Measurements from ENCODE around the gene TMEM62.
"Not testable (repeated sequence)": the region's sequence is repeated elsewhere in the genome, so short reads cannot be mapped to it uniquely, and the experiment has no call there.

The TMEM62 gene

DNA sequence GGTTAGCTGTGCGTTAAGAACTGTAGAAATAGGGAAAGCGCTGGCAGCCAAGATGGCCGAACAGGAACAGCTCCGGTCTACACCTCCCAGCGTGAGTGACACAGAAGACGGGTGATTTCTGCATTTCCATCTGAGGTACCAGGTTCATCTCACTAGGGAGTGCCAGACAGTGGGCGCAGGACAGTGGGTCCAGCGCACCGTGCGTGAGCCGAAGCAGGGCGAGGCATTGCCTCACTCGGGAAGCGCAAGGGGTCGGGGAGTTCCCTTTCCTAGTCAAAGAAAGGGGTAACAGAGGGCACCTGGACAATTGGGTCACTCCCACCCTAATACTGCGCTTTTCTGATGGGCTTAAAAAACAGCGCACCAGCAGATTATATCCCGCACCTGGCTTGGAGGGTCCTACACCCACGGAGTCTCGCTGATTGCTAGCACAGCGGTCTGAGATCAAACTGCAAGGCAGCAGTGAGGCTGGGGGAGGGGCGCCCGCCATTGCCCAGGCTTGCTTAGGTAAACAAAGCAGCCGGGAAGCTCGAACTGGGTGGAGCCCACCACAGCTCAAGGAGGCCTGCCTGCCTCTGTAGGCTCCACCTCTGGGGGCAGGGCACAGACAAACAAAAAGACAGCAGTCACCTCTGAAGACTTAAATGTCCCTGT, 42.4 kb downstream of the TMEM62 start:
- H3K27me3 ChIP-seq (ENCODE audit: control insufficient read depth, insufficient read depth, low read length); H3K4me3 ChIP-seq (ENCODE audit: low read length); H3K9me3 ChIP-seq (ENCODE audit: control insufficient read depth, insufficient read depth, low read length); H3K36me3 ChIP-seq (ENCODE audit: control insufficient read depth, insufficient read depth, low read length); H3K4me1 ChIP-seq (ENCODE audit: control insufficient read depth, insufficient read depth, low read length); DNase-seq (ENCODE audit: low read depth, low spot score); H3K27ac ChIP-seq (ENCODE audit: low read length): not testable (repeated sequence)
- no CpG with 5 or more reads among the region's 25 CpGs for WGBS (ENCODE audit: insufficient coverage, insufficient read length)

GRCh38 chr15:43177147-43177546, 43.8 kb downstream of the TMEM62 start:
- not testable (repeated sequence) for DNase-seq (ENCODE audit: low read depth, low spot score); H3K36me3 ChIP-seq (ENCODE audit: control insufficient read depth, insufficient read depth, low read length); H3K27ac ChIP-seq (ENCODE audit: low read length); H3K4me3 ChIP-seq (ENCODE audit: low read length); H3K27me3 ChIP-seq (ENCODE audit: control insufficient read depth, insufficient read depth, low read length); H3K4me1 ChIP-seq (ENCODE audit: control insufficient read depth, insufficient read depth, low read length); H3K9me3 ChIP-seq (ENCODE audit: control insufficient read depth, insufficient read depth, low read length)
- no CpG with 5 or more reads among the region's 2 CpGs for WGBS (ENCODE audit: insufficient coverage, insufficient read length)

GRCh38 chr15:43183270-43183669, 49.9 kb downstream of the TMEM62 start:
- H3K9me3 ChIP-seq (ENCODE audit: control insufficient read depth, insufficient read depth, low read length), result no peaks in the 10 kb centered on the region
- no peaks in the 10 kb centered on the region for H3K27me3 ChIP-seq (ENCODE audit: control insufficient read depth, insufficient read depth, low read length)
- H3K4me1 ChIP-seq (ENCODE audit: control insufficient read depth, insufficient read depth, low read length), result no peaks in the 10 kb centered on the region
- H3K27ac ChIP-seq (ENCODE audit: low read length), result no peak overlapping the region
- H3K4me3 ChIP-seq (ENCODE audit: low read length), result no peak overlapping the region
- WGBS (ENCODE audit: insufficient coverage, insufficient read length), result no CpG with 5 or more reads among the region's 3 CpGs
- no peak for DNase-seq (ENCODE audit: low read depth, low spot score)
- H3K36me3 ChIP-seq (ENCODE audit: control insufficient read depth, insufficient read depth, low read length), result no peaks in the 10 kb centered on the region

- WGBS (ENCODE audit: insufficient coverage, insufficient read length), result no CpG with 5 or more reads among the region's 9 CpGs
- Histone ChIP-seq H3K4me3 (ENCODE audit: low read length) (no peak overlapping the region; the same call in 1 of the 2 replicates), H3K27ac (ENCODE audit: low read length) (no peak overlapping the region)
These were observed 51.2 kb downstream of the TMEM62 start for GRCh38 chr15:43184407-43185124.

DNA sequence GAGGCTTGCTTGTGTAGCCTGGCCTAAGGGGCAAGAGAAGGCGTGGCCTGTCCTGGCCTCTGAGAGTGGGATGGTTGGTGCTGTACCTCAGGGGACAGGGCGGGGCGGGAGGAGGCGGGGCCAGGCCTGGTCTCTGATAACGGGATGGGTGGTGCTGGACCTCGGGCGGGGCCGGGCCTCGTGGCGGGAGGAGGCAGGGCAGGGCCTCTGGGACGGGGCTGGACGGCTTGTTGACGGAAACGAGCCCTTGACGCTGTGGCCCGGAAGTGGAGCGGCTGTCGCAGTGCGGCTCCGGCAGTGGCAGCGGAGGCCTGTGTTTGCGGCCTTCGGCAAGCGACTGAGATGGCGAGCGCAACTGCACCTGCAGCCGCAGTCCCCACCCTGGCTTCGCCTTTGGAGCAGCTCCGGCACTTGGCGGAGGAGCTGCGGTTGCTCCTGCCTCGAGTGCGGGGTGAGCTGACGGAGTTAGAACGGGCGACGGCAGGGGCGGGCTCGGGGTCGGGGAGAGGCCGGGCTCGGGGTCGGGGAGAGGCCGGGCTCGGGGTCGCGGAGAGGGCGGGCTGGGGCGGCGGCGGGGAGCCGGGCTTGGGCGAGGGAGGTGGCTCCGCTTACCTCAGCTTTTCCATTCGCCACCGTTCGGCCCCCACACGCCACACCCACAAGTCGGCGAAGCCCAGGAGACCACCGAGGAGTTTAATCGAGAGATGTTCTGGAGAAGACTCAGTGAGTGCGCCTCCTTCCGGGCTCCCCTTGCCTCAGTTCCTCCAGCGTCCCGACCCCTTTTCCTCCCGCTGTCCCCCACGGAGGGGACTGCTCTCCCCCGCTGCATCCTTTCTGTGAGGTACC, 52.0 kb downstream of the TMEM62 start, which contains the start of gene CCNDBP1:
TSS of gene CCNDBP1 (plus strand) at position 247 of the 846 bp plus-strand sequence. CDS start at position 343, 96 bp downstream.
- Histone ChIP-seq H3K4me3 (ENCODE audit: low read length) (peak within 1 kb of the TSS; percentile 90), H3K4me1 (ENCODE audit: control insufficient read depth, insufficient read depth, low read length) (no peaks in the 10 kb centered on the region), H3K27me3 (ENCODE audit: control insufficient read depth, insufficient read depth, low read length) (no peaks in the 10 kb centered on the region), H3K9me3 (ENCODE audit: control insufficient read depth, insufficient read depth, low read length) (no peaks in the 10 kb centered on the region), H3K36me3 (ENCODE audit: control insufficient read depth, insufficient read depth, low read length) (no peaks in the 10 kb centered on the region; the same call in 1 of the 2 replicates), H3K27ac (ENCODE audit: low read length) (no peak within 1 kb of the TSS)
- no CpG with 5 or more reads among the region's 69 CpGs for WGBS (ENCODE audit: insufficient coverage, insufficient read length)
- peak; percentile 75 for DNase-seq (ENCODE audit: low read depth, low spot score)

More at GRCh38 chr15:43184407-43185124, 51.2 kb downstream of the TMEM62 start:
- Histone ChIP-seq H3K9me3 (ENCODE audit: control insufficient read depth, insufficient read depth, low read length) (no peaks in the 10 kb centered on the region), H3K36me3 (ENCODE audit: control insufficient read depth, insufficient read depth, low read length) (no peaks in the 10 kb centered on the region), H3K4me1 (ENCODE audit: control insufficient read depth, insufficient read depth, low read length) (no peaks in the 10 kb centered on the region), H3K27me3 (ENCODE audit: control insufficient read depth, insufficient read depth, low read length) (no peaks in the 10 kb centered on the region)
- no peak for DNase-seq (ENCODE audit: low read depth, low spot score)

DNA sequence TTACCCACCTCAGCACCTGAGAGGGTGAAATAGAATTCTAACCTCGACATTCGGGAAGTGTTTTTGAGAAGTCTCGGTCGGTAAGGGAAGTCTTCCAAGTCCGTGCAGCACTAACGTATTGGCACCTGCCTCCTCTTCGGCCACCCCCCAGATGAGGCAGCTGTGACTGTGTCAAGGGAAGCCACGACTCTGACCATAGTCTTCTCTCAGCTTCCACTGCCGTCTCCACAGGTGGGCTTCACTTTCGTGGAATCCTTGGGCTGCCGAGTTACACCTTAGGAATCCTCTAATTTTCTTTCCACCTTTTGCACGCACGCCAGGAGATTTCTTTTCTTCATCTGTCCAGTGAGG, 52.6 kb downstream of the TMEM62 start:
- Histone ChIP-seq H3K4me1 (ENCODE audit: control insufficient read depth, insufficient read depth, low read length) (no peaks in the 10 kb centered on the region), H3K36me3 (ENCODE audit: control insufficient read depth, insufficient read depth, low read length) (no peaks in the 10 kb centered on the region; the same call in 1 of the 2 replicates), H3K27ac (ENCODE audit: low read length) (no peak overlapping the region), H3K4me3 (ENCODE audit: low read length) (peak overlapping the region; percentile 90; the same call in 1 of the 2 replicates), H3K9me3 (ENCODE audit: control insufficient read depth, insufficient read depth, low read length) (no peaks in the 10 kb centered on the region), H3K27me3 (ENCODE audit: control insufficient read depth, insufficient read depth, low read length) (no peaks in the 10 kb centered on the region)
- WGBS (ENCODE audit: insufficient coverage, insufficient read length), result no CpG with 5 or more reads among the region's 13 CpGs
- DNase-seq (ENCODE audit: low read depth, low spot score), result no peak

DNA sequence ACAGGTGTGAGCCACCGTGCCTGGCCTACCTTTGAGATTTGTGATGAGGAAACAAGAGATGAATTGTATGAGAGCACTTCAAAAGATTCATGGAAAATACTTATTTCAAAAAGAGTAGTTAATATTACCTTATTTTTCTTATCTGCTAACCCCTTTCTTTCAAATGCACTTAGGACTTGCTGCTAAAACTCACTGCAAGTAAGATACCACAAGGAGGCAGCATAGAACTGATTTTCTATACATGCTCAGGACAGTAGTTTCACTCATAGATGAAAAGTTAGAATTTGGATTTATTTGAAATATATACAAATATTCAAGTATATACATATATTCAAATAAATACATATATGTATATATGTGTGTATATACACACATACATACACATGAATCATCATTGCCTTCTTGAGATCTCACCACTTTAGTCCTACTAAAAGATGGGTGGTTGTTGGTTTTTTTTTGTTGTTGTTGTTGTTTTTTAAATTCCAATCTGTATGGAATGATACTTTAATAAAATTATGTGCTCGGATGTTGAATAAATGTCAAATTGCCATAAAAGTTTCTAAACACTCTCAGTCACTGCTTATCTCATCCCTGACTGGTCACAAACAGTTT, 54.3 kb downstream of the TMEM62 start:
- Histone ChIP-seq H3K36me3 (ENCODE audit: control insufficient read depth, insufficient read depth, low read length) (no peaks in the 10 kb centered on the region; the same call in 1 of the 2 replicates), H3K27me3 (ENCODE audit: control insufficient read depth, insufficient read depth, low read length) (no peaks in the 10 kb centered on the region), H3K9me3 (ENCODE audit: control insufficient read depth, insufficient read depth, low read length) (no peaks in the 10 kb centered on the region), H3K4me1 (ENCODE audit: control insufficient read depth, insufficient read depth, low read length) (no peaks in the 10 kb centered on the region), H3K4me3 (ENCODE audit: low read length) (no peak overlapping the region), H3K27ac (ENCODE audit: low read length) (no peak overlapping the region)
- WGBS (ENCODE audit: insufficient coverage, insufficient read length), result no CpG with 5 or more reads among the region's 2 CpGs
- no peak for DNase-seq (ENCODE audit: low read depth, low spot score)

DNA sequence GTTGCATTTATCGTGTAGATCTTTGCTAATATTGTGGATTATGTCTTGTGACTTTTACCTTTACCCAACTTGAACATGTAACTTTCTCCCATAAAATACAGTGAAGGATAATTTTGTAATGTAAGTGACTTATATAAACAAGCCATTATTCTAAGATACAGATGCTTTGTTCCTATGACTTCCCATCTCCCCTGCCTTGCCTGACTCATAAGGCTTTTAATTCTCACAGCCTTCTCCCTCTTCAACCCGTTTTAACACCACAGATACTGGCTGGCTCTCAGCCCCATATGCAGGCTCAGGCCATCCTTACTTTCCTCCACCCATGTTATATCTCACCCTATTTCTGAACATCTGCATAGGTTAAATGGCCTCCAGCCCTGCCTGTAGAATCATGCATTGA, 55.9 kb downstream of the TMEM62 start:
- H3K9me3 ChIP-seq (ENCODE audit: control insufficient read depth, insufficient read depth, low read length), result no peaks in the 10 kb centered on the region
- no CpG with 5 or more reads among the region's 2 CpGs for WGBS (ENCODE audit: insufficient coverage, insufficient read length)
- DNase-seq (ENCODE audit: low read depth, low spot score), result no peak
- H3K27me3 ChIP-seq (ENCODE audit: control insufficient read depth, insufficient read depth, low read length), result no peaks in the 10 kb centered on the region
- no peak overlapping the region for H3K27ac ChIP-seq (ENCODE audit: low read length)
- H3K4me3 ChIP-seq (ENCODE audit: low read length), result no peak overlapping the region
- no peaks in the 10 kb centered on the region for H3K4me1 ChIP-seq (ENCODE audit: control insufficient read depth, insufficient read depth, low read length)
- no peaks in the 10 kb centered on the region; the same call in 1 of the 2 replicates for H3K36me3 ChIP-seq (ENCODE audit: control insufficient read depth, insufficient read depth, low read length)

DNA sequence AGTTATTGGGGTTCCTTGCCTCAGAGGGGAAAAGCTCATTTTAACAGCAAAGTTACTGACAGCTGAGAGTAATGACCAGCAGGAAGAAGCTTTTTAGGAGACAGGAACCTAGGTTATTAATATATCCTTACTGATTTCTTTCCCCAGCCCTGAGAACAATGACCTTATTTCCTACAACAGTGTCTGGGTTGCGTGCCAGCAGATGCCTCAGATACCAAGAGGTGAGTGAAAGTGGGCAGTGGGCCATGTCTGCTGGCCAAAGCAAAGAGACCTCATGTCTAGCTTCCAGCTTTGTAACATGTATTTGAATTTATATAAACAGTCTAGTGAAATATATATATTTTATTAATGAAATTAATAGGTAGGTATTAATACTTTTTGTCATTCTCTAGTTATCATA, 56.8 kb downstream of the TMEM62 start:
- Histone ChIP-seq H3K4me1 (ENCODE audit: control insufficient read depth, insufficient read depth, low read length) (no peaks in the 10 kb centered on the region), H3K36me3 (ENCODE audit: control insufficient read depth, insufficient read depth, low read length) (no peaks in the 10 kb centered on the region; the same call in 1 of the 2 replicates), H3K4me3 (ENCODE audit: low read length) (no peak overlapping the region), H3K9me3 (ENCODE audit: control insufficient read depth, insufficient read depth, low read length) (no peaks in the 10 kb centered on the region), H3K27ac (ENCODE audit: low read length) (no peak overlapping the region), H3K27me3 (ENCODE audit: control insufficient read depth, insufficient read depth, low read length) (no peaks in the 10 kb centered on the region)
- no peak for DNase-seq (ENCODE audit: low read depth, low spot score)
- no CpG with 5 or more reads among the region's 1 CpG for WGBS (ENCODE audit: insufficient coverage, insufficient read length)

- H3K4me3 ChIP-seq (ENCODE audit: low read length), result no peak overlapping the region
- no peaks in the 10 kb centered on the region for H3K9me3 ChIP-seq (ENCODE audit: control insufficient read depth, insufficient read depth, low read length)
- WGBS (ENCODE audit: insufficient coverage, insufficient read length), result no CpG with 5 or more reads among the region's 2 CpGs
- no peak for DNase-seq (ENCODE audit: low read depth, low spot score)
- no peaks in the 10 kb centered on the region; the same call in 1 of the 2 replicates for H3K36me3 ChIP-seq (ENCODE audit: control insufficient read depth, insufficient read depth, low read length)
- no peaks in the 10 kb centered on the region for H3K27me3 ChIP-seq (ENCODE audit: control insufficient read depth, insufficient read depth, low read length)
- no peak overlapping the region for H3K27ac ChIP-seq (ENCODE audit: low read length)
- no peaks in the 10 kb centered on the region for H3K4me1 ChIP-seq (ENCODE audit: control insufficient read depth, insufficient read depth, low read length)
These were observed 60.3 kb downstream of the TMEM62 start for GRCh38 chr15:43193710-43194109.

All from iPS DF 6.9 (cell line).